GM21723 (cell line): Measurements from ENCODE around the gene HEBP2.

Experiments
- ATAC-seq: cut with Tn5 transposase; IDR thresholded peaks from one replicate; pipeline ENCODE4 v1.9.1; 2021; ENCODE audit warnings: mild to moderate bottlenecking, moderate library complexity; ENCODE audit not compliant: unreplicated experiment

HEBP2 gene

DNA sequence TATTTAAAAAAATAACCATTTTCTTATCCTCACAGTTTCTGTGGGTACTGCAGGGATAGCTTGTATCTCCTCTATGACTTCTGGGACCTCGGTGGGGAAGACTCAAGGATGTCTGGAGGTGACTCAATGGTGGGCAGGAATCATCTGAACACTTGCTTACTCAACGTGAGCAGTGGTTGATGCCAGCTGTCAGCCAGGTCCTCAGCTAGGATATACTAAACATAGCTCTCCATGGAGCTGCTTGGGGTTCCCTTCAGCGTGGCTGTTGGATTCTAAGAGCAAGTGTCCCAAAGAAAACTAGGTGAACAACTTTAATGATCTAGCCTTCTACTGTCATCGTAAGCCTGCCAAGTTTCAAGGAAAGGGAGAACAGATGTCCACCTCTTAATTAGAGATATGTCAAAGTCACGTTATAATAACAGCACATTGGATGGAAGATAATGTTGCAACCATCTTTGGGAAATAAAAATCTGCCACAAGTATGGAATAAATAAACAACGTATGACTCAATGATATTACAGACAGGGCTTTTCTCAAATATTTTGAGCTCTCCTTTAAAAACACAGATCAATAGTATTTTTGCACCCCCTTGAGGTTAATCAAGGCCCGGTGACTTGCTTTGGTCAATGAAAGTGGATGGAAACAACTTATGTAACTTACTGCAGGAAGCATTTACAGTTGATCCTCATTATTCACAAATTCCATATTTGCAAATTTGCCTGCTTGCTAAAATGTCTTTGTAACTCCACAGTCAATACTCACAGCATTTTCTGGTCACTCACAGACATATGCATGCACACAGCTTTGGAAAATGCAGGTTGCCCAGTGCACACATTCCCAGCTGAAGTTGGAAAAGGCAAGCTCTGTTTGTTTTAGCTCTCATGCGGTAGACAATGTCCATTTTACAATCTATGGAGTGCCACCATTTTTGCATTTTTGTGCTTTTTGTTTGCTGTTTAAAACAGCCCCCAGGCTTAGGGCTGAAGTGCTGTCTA is 6.6 kb upstream of the HEBP2 start:
- ATAC-seq = no peak

DNA sequence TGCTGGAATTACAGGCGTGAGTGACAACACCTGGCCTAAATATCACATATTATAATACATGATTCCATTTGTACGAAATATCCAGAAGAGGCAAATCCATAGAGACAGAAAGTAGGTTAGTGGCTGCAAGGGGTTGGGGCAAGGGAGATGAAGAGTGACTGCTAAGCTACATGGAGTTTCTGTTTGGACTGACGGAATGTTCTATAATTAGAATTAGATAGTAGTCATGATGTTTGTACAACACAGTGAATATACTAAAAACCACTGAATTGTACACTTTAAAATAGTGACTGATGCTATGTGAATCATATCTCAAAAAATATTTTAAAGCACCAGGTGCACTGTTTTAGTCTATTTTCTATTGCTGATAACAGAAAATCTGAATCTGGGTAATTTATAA is 3.7 kb upstream of the HEBP2 start:
- ATAC-seq = no peak

- ATAC-seq = no peak
Measured at GRCh38 chr6:138401960-138402837, 1.8 kb upstream of the HEBP2 start.

DNA sequence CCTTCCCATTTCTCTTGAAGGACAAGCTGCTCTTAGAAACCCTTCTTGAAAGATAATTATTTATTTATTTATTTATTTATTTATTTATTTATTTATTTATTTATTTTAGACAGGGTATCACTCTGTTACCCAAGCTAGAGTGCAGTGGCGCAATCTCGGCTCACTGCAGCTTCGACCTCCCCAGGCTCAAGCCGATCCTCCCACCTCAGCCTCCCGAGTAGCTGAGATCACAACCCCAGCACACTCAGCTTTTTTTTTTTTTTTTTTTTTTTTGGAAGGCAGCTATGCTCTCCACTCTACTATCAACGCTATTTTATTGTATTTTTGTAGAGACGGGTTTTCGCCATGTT is 1.2 kb upstream of the HEBP2 start:
- no peak for ATAC-seq

DNA sequence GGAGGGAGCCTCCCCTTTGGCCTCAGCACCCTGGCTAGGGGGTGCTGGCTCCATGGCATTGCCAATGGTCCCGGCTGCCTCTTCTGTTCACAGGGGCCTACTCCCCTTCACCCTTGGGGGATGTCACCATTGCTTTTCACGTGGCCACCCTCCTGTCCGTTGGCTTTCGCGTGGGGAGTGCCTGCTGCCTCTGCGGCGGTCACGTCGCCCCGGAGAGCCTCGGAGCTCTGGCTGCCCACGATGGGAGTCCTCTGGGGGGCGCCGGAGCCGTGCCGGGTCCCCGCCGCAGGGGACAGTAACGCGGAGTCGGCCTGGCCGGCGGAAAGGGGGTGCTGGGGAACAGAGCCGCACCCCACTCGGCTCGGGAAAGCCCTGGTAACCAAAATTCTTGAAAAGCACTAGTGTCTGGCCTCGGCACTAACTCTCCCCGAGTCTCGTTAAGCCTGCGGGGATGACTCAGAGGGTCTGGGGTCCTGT is 661 bp upstream of the HEBP2 start:
- peak; percentile 28 for ATAC-seq

- ATAC-seq = no peak
Measured at GRCh38 chr6:138404666-138405337, 779 bp downstream of the HEBP2 start.

DNA sequence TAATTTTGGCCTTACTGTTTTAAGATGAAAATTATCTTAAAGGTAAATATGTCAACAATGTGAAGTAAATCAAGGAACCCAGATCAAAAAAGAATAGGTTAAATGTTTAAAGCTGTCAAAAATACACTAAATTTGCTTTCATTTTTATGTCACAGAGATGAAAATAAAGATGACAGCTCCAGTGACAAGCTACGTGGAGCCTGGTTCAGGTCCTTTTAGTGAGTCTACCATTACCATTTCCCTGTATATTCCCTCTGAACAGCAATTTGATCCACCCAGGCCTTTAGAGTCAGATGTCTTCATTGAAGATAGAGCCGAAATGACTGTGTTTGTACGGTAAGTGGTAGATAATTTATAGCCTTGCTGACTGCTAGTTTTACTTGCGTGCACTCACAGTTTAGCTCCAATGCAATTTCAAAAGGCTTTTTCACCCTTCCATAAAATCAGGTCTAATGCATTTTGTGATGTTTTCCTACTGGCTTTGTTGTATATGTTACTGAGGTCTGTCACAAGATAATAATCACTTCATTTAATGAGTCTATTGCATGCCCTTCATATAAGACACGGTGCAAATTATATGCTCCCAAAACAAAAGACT is 1.9 kb downstream of the HEBP2 start:
- ATAC-seq = no peak

- ATAC-seq = no peak
Measured at GRCh38 chr6:138406443-138406842, 2.4 kb downstream of the HEBP2 start.

GRCh38 chr6:138410048-138410735 is 6.2 kb downstream of the HEBP2 start:
- ATAC-seq = no peak

DNA sequence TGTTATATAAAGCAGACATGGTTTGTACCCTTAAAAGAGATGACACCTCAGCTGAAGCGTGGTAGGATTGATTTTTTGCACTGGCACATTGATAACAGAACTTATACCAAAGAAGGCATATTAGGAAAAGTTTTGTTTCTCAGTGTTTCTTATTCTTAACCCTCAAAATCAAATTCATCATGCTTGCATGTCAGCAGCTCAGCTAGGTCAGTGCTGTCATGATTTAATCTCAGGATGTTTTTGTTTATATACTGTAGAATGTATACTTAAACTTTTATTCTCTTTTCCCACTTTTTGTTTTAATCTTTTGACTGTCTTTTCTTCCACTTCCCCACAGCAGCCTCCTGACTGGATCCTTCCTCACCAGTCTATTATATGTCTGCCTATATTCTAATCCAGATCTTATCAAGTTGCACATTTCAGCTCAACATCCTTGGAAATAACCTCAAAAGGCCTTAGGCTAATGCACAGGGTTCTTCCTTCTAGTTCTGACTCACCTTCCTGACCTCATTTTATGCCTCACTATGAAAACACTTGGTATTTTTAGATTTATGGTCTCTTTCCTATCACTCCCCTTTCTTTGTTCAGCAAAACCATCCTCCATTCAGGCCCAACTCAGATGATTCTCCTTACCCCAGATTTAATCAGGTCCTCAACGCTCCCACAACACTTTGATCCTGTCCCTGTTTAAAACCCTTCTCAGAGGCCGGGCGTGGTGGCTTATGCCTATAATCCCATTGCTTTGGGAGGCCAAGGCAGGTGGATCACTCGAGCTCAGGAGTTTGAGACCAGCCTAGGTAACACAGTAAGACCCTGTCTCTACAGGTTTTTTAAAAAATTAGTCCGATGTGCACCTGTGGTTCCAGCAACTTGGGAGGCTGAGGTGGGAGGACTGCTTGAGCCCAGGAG is 7.2 kb downstream of the HEBP2 start:
- no peak for ATAC-seq

GRCh38 chr6:138415125-138415524 is 11.1 kb downstream of the HEBP2 start:
- no peak for ATAC-seq

DNA sequence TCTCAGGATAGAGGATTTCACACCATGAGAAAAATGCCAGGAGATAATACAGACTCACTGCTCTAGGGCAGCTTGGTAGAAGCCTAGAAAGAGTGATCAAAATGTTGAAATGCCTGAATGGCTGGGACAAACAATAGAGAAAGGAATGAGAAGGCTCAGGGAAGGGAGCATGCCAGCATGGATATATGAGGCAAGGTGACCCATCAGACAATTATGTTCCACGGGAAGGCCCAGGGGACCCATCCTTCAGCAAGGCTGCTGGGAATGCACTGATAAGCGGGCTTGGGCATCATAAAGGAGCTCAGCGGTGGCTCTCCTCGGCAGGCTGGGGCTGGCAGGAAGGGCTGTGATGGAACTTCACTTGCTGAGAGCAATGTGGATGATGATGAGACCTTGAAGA is 12.2 kb downstream of the HEBP2 start:
- ATAC-seq = no peak

DNA sequence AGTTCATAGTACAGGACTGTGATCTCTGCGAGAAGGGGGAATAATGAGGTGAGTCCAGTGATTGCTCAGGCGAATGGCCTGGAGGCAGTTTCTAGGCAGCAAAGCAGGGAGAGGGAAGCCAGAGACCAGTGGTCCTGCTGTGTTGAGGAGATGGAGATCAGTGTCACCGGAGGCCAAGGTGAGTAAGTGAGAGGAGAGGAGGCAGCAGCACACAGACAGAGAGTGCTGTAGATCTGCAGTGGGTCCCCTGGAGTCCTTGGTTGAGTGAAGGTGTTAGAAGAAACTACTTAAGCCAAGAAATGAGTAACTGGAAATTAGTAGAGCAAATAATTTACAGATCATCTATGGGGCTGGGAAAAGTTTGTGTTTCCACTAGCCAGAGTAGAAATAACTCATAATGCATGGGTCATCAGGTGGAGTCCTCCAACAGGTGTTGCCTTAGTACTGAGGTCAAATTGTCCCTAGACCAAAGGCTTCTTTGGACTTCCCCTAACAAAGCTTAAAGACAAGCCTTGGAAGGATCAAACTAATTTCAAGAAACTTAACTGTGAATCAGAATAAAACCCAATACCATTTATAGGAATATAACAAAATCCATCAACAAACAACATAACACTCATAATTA is 13.6 kb downstream of the HEBP2 start:
- ATAC-seq = no peak

- ATAC-seq = no peak
Measured at GRCh38 chr6:138418118-138418742, 14.2 kb downstream of the HEBP2 start.

GRCh38 chr6:138419766-138420165 is 15.7 kb downstream of the HEBP2 start:
- ATAC-seq = no peak

- ATAC-seq = no peak
Measured at GRCh38 chr6:138420356-138420755, 16.3 kb downstream of the HEBP2 start.

DNA sequence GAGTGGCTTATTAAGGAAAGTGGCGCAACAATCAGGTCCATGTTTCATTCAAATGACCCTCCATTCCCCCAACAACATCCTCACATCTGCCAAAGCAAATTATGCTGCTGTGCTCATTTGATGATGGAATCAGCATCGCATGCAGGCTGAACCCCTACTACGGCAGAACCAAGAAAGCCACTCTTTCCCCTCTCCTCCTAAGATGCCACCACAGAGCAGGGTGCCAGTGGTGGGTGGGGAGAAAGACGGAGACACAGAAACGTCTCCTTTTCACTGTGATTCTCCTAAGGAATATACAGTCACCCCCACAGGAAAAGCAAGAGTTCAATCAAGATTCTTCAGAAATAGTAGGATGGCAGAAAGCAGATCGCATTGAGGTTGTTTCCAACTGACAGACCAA is 17.1 kb downstream of the HEBP2 start:
- ATAC-seq = no peak

- ATAC-seq = no peak
Measured at GRCh38 chr6:138421608-138422007, 17.6 kb downstream of the HEBP2 start.
